Type B pancreatic cell (in vitro differentiated cells): Measurements from ENCODE around the gene SMAD6. TPM values are rescaled to one million over a fixed set of nuclear protein-coding genes. Genes with fewer than 3 reads are reported as not detected.

Experiments
- DNase-seq: peaks from one replicate; pipeline ENCODE4 v3.0.0; 2021; ENCODE audit warnings: mixed read lengths; ENCODE audit not compliant: unreplicated experiment; ENCODE audit errors: extremely low spot score
- H3K27ac Mint-ChIP-seq: 2 replicates; pipeline ENCODE4 v1.8.0; 2021; ENCODE audit warnings: mild to moderate bottlenecking, mixed read lengths
- H3K27me3 Mint-ChIP-seq: 2 replicates; pipeline ENCODE4 v1.8.0; 2021; ENCODE audit warnings: mixed read lengths
- H3K36me3 Mint-ChIP-seq: 2 replicates; pipeline ENCODE4 v1.8.0; 2021; ENCODE audit warnings: mixed read lengths
- H3K4me1 Mint-ChIP-seq: one replicate; pipeline ENCODE4 v1.8.0; 2021; ENCODE audit warnings: mixed read lengths; ENCODE audit not compliant: unreplicated experiment
- H3K4me3 Mint-ChIP-seq: 2 replicates; pipeline ENCODE4 v1.8.0; 2021; ENCODE audit warnings: mild to moderate bottlenecking, mixed read lengths
- H3K9me3 Mint-ChIP-seq: 2 replicates; pipeline ENCODE4 v1.8.0; 2021; ENCODE audit warnings: mixed read lengths
- total RNA-seq: library from RNA; stranded (reverse); gene quantifications from 2 replicates; pipeline ENCODE4 v1.2.1, GENCODE V29; 2021; ENCODE audit warnings: low replicate concordance
- TF ChIP-seq, protein P1 (sequence below): fragments of 200-600 bp; sonication (generic); conservative IDR thresholded peaks from 2 replicates; pipeline ENCODE4 v1.5.0; 2021; ENCODE audit warnings: antibody characterized with exemption, mild to moderate bottlenecking

Gene SMAD6
- total RNA-seq, 1 donor from 2014 or later, result 31.7 TPM

DNA sequence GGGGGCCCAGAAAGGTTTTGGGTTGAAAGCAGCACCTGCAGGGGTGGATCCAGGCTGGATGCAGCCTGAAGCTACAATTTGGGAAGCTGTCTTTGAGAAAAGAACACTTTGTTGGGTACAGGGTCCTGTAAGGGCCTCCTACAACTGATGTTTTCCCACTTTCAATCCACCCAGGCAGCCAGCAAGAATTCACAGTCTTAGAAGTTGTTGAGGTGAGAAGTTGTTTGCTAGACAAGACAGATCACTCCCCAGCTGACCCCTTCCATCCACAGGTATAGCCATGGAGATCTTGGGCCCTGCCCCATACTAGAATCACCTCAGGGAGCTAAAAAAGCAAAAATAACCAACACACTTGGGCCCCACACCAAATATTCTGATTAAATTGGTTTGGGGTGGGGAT is 10.3 kb upstream of the SMAD6 start:
- DNase-seq, result no peak
- TF ChIP-seq, protein P1, sequence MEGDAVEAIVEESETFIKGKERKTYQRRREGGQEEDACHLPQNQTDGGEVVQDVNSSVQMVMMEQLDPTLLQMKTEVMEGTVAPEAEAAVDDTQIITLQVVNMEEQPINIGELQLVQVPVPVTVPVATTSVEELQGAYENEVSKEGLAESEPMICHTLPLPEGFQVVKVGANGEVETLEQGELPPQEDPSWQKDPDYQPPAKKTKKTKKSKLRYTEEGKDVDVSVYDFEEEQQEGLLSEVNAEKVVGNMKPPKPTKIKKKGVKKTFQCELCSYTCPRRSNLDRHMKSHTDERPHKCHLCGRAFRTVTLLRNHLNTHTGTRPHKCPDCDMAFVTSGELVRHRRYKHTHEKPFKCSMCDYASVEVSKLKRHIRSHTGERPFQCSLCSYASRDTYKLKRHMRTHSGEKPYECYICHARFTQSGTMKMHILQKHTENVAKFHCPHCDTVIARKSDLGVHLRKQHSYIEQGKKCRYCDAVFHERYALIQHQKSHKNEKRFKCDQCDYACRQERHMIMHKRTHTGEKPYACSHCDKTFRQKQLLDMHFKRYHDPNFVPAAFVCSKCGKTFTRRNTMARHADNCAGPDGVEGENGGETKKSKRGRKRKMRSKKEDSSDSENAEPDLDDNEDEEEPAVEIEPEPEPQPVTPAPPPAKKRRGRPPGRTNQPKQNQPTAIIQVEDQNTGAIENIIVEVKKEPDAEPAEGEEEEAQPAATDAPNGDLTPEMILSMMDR, result no peak
- H3K27ac Mint-ChIP-seq, result no peak overlapping the region
- H3K27me3 Mint-ChIP-seq, result no peaks in the 10 kb centered on the region
- H3K4me3 Mint-ChIP-seq, result no peak overlapping the region
- H3K4me1 Mint-ChIP-seq, result peaks cover 30% of the 10 kb centered on the region
- H3K9me3 Mint-ChIP-seq, result no peaks in the 10 kb centered on the region
- H3K36me3 Mint-ChIP-seq, result no peaks in the 10 kb centered on the region

DNA sequence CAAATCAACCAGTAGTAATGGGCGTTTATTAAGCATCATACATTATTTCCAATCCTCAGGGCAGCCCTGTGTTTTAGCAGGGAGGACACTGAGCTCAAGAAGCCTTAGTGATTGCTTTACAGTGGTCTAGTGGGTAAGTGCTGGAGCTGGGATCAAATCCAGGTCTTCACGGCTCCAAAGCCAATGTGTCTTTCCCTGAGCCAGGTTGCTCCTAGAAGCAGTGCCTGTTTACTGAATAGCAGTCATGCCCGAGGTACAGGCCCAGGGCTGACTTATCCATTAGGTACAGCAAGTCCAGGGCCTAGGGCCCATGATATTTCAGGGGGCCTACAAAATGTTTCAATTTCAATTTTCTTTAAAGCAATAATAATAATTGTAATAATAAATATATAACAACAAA is 9.6 kb upstream of the SMAD6 start:
- no peak overlapping the region for H3K27ac Mint-ChIP-seq
- TF ChIP-seq, protein P1, result no peak

DNA sequence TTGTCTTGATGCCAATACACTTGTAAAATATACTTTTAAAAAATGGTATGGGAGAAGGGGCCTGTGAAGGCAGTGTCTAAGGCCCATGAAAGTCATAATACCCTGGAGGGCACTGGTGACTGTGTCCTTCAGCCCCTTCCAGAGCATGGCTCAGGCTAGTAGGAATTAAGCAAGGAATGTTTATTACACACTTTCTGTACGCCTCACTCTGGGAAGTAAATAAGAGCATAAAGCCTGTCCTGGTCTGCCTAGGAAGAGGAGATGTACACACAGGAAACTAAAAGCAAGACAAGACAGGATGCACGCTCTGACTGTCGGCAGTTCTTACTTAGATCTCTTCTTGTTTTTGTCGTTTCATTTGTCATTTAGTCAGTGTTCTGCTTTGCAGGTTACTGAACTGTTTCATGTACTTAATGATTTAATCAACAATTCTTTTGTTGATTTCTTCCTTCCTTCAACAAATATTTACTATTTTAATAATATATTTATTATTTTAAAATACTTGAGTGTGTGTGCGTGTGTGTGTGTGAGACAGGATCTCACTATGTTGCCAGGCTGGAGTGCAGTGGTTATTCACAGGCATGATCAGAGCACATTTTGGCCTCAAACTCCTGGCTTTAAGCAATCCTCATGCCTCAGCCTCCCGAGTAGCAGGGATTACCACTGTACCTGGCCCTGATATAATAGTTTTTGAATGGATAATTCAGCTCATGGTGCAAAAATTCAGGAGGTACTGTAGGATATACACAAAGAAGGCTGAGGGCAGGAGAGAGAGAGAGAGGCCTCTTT is 9.0 kb upstream of the SMAD6 start:
- Mint-ChIP-seq H3K9me3 (no peaks in the 10 kb centered on the region), H3K27me3 (no peaks in the 10 kb centered on the region), H3K4me3 (no peak overlapping the region), H3K36me3 (no peaks in the 10 kb centered on the region), H3K27ac (no peak overlapping the region), H3K4me1 (peaks cover 31% of the 10 kb centered on the region)
- TF ChIP-seq, protein P1, result no peak
- no peak for DNase-seq

More for the DNA sequence above, 9.6 kb upstream of the SMAD6 start:
- DNase-seq, result no peak
- Mint-ChIP-seq H3K4me1 (peaks cover 30% of the 10 kb centered on the region), H3K27me3 (no peaks in the 10 kb centered on the region), H3K9me3 (no peaks in the 10 kb centered on the region), H3K36me3 (no peaks in the 10 kb centered on the region), H3K4me3 (no peak overlapping the region)

DNA sequence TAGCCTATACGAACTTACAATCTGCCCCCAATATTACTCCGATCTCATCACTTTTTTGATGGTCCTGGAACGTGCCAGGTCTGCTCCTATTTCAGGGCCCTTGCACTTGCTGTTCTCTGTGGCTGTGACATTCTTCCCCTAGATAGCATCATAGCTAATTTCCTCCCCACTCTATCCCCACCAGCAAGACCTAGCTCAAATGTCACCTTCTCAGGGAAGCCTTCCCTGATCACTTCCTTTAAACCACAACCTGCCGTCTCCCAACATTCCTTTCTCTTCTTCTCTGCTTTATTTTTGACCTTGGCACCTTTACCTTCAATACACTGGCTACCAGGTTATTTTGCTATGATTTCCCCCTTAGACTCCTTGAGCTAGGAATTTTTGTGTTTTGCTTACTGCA is 5.3 kb upstream of the SMAD6 start:
- no peak for DNase-seq
- H3K36me3 Mint-ChIP-seq, result no peaks in the 10 kb centered on the region
- no peaks in the 10 kb centered on the region for H3K27me3 Mint-ChIP-seq
- no peak overlapping the region for H3K4me3 Mint-ChIP-seq
- H3K27ac Mint-ChIP-seq, result no peak overlapping the region
- TF ChIP-seq, protein P1, result no peak
- no peaks in the 10 kb centered on the region for H3K9me3 Mint-ChIP-seq
- H3K4me1 Mint-ChIP-seq, result peaks cover 29% of the 10 kb centered on the region

DNA sequence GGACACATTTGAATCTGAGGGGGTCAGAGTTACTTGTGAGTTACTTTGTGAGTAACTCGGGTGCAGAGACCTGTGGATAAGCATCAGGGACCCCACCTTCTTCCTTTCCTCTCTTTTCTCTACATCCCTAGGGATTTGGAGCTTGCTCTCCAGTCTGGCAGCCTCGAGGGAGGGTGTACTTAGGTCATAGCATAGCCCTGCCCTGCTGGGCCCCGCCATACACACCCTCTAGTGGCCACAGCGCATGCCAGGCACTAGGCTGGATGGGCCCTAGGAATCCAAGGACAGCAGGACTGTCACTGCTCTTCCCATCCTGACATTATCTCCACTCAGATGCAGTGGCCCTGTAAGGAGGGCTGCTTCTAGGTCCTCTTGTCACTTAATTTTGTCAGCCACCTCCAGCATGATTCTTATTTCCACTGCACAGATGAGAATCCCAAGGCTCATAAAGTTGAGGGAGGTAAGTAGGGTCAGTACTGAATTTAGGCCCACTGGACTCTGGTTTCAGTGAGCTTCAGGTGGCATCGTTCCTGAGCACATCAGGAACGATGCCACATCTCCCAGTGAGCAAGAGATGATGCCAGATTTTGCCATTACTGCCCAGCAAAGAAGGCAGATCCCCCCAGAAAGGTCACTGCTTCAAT is 3.6 kb upstream of the SMAD6 start:
- H3K27ac Mint-ChIP-seq, result no peak overlapping the region
- H3K4me3 Mint-ChIP-seq, result peak overlapping the region; percentile 31
- no peaks in the 10 kb centered on the region for H3K9me3 Mint-ChIP-seq

More for the DNA sequence above, 3.6 kb upstream of the SMAD6 start:
- DNase-seq, result no peak
- TF ChIP-seq, protein P1, result peak; percentile 82
- H3K27me3 Mint-ChIP-seq, result no peaks in the 10 kb centered on the region
- H3K36me3 Mint-ChIP-seq, result peaks cover 4% of the 10 kb centered on the region
- peaks cover 26% of the 10 kb centered on the region for H3K4me1 Mint-ChIP-seq
